Uterus (tissue), 2 donors: ENCODE results near the gene CGNL1.

Experiments
- POLR2A ChIP-seq, 2 donors: fragments of 450-650 bp; IDR thresholded peaks; one replicate each; pipeline ENCODE4 v1.6.1; 2016; ENCODE audit warnings: antibody characterized with exemption in 2 of 2, mild to moderate bottlenecking in 1 of 2, moderate library complexity in 1 of 2
- TF ChIP-seq, protein P1 (sequence below), 4 experiments: fragments of 200-600 bp in 2 of 4; fragments of 450-650 bp in 2 of 4; sonication (generic) in 2 of 4; IDR thresholded peaks; one replicate each; pipeline ENCODE4 v1.5.1; 2016 to 2019; ENCODE audit warnings: antibody characterized with exemption in 4 of 4, mild to moderate bottlenecking in 2 of 4, moderate library complexity in 1 of 4

DNA sequence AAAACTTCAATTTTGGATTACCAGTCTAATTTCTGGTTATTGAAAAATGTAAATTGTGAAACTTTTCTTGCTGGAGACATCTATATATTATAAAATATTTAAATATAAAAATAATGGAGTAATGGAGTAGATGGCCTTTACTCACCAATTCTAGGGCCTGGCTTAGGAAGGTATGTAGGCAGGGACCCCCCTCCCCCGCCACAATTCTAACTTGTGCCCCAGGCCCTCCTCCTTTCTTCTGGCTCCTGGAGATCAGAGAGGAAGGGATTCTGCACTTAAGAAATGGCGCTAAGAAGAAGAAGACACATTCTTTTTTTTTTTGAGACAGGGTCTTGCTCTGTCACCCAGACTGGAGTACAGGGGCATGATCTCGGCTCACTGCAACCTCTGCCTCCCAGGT lies 49.5 kb downstream of the CGNL1 start:
- TF ChIP-seq, protein P1, sequence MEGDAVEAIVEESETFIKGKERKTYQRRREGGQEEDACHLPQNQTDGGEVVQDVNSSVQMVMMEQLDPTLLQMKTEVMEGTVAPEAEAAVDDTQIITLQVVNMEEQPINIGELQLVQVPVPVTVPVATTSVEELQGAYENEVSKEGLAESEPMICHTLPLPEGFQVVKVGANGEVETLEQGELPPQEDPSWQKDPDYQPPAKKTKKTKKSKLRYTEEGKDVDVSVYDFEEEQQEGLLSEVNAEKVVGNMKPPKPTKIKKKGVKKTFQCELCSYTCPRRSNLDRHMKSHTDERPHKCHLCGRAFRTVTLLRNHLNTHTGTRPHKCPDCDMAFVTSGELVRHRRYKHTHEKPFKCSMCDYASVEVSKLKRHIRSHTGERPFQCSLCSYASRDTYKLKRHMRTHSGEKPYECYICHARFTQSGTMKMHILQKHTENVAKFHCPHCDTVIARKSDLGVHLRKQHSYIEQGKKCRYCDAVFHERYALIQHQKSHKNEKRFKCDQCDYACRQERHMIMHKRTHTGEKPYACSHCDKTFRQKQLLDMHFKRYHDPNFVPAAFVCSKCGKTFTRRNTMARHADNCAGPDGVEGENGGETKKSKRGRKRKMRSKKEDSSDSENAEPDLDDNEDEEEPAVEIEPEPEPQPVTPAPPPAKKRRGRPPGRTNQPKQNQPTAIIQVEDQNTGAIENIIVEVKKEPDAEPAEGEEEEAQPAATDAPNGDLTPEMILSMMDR (IDR thresholded peaks at IDR 0.05), result no peak
- no peak for TF ChIP-seq POLR2A (IDR thresholded peaks at IDR 0.05)
